Measurements from ENCODE around the gene ARHGAP42.

DNA sequence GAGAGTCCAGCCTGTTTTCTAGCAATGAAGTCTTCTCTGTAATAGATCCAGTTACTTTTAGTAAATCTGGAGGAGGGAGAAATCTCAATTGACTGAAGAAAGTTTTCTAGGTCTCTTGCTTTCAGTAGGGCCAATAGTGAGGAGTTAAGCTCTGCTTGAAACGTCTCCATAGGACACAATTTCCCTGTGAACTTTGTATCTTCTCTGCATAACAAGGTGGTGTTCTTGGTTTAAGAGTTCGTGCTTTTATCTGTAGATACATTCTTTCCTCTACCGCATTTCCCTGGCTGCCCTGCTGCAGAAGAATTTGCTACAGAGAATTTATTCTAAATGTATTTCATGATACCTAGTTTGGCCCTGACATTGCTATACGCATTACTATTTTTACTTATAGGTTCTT lies 183.1 kb downstream of the ARHGAP42 start:
- TF ChIP-seq RFX5 (IDR thresholded peaks at IDR 0.05; ENCODE audit: low read depth, low read length) = no peak
- TF ChIP-seq, protein P1, sequence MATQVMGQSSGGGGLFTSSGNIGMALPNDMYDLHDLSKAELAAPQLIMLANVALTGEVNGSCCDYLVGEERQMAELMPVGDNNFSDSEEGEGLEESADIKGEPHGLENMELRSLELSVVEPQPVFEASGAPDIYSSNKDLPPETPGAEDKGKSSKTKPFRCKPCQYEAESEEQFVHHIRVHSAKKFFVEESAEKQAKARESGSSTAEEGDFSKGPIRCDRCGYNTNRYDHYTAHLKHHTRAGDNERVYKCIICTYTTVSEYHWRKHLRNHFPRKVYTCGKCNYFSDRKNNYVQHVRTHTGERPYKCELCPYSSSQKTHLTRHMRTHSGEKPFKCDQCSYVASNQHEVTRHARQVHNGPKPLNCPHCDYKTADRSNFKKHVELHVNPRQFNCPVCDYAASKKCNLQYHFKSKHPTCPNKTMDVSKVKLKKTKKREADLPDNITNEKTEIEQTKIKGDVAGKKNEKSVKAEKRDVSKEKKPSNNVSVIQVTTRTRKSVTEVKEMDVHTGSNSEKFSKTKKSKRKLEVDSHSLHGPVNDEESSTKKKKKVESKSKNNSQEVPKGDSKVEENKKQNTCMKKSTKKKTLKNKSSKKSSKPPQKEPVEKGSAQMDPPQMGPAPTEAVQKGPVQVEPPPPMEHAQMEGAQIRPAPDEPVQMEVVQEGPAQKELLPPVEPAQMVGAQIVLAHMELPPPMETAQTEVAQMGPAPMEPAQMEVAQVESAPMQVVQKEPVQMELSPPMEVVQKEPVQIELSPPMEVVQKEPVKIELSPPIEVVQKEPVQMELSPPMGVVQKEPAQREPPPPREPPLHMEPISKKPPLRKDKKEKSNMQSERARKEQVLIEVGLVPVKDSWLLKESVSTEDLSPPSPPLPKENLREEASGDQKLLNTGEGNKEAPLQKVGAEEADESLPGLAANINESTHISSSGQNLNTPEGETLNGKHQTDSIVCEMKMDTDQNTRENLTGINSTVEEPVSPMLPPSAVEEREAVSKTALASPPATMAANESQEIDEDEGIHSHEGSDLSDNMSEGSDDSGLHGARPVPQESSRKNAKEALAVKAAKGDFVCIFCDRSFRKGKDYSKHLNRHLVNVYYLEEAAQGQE (IDR thresholded peaks at IDR 0.05; ENCODE audit: low read depth, low read length) = no peak
- TF ChIP-seq, protein P2, sequence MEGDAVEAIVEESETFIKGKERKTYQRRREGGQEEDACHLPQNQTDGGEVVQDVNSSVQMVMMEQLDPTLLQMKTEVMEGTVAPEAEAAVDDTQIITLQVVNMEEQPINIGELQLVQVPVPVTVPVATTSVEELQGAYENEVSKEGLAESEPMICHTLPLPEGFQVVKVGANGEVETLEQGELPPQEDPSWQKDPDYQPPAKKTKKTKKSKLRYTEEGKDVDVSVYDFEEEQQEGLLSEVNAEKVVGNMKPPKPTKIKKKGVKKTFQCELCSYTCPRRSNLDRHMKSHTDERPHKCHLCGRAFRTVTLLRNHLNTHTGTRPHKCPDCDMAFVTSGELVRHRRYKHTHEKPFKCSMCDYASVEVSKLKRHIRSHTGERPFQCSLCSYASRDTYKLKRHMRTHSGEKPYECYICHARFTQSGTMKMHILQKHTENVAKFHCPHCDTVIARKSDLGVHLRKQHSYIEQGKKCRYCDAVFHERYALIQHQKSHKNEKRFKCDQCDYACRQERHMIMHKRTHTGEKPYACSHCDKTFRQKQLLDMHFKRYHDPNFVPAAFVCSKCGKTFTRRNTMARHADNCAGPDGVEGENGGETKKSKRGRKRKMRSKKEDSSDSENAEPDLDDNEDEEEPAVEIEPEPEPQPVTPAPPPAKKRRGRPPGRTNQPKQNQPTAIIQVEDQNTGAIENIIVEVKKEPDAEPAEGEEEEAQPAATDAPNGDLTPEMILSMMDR (IDR thresholded peaks at IDR 0.05 in 2 of 3, conservative IDR thresholded peaks at IDR 0.05 in 1 of 3; ENCODE audit: control insufficient read depth in 2 of 3, extremely low read depth in 1 of 3, insufficient read depth in 1 of 3, low read depth in 3 of 3, low read length in 3 of 3) = no peak
- no peak for TF ChIP-seq RELA (IDR thresholded peaks at IDR 0.05; ENCODE audit: borderline replicate concordance, partially characterized antibody)
- TF ChIP-seq SIN3A (IDR thresholded peaks at IDR 0.05; ENCODE audit: low read depth, low read length) = no peak

All from GM12878 (cell line).